Stimulated activated naive CD4-positive, alpha-beta T cell (primary cell): ENCODE data around the gene SH3PXD2A.
"Not testable (repeated sequence)": the region's sequence is repeated elsewhere in the genome, so short reads cannot be mapped to it uniquely, and the experiment has no call there.

Experiments
- DNase-seq, 6 experiments: peaks; one replicate each; lab custom pipeline; 2025; lab: John Stamatoyannopoulos, UW

SH3PXD2A gene

GRCh38 chr10:103833731-103834365 lies 21.5 kb downstream of the SH3PXD2A start:
- no peak for DNase-seq

- DNase-seq = no peak
Observed at GRCh38 chr10:103832806-103833205, 22.6 kb downstream of the SH3PXD2A start.

DNA sequence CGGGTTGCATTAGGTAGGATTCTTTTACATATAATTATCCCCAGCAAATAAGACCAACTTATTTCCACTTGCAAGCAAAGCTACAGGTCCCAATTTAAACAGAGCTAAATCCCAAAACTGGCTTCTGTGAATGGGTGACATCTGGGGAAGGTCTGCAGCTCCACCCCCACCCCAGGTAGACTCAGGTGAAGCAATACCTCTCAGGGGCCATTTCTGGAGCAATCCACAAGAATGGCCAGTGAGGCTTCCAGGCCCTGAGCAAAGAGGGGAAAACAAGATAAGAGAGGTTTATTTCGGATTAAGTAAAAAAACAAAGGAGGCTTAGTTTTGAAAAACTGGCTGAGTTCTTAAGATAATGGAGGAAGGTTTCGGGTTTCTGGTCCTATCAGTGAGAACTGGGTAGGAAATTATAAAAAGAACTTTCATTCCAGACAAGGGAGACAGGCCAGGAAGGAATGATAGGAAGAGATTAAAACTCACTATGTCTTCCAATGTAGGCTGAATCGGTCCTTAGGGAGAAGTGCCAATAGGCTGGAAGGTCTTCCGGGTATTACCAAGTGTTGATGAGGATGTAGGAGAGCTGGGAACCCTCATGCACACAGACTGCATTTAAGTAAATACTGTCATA lies 25.4 kb downstream of the SH3PXD2A start:
- DNase-seq = no peak

- DNase-seq = no peak
Observed at GRCh38 chr10:103829278-103829677, 26.1 kb downstream of the SH3PXD2A start.

DNA sequence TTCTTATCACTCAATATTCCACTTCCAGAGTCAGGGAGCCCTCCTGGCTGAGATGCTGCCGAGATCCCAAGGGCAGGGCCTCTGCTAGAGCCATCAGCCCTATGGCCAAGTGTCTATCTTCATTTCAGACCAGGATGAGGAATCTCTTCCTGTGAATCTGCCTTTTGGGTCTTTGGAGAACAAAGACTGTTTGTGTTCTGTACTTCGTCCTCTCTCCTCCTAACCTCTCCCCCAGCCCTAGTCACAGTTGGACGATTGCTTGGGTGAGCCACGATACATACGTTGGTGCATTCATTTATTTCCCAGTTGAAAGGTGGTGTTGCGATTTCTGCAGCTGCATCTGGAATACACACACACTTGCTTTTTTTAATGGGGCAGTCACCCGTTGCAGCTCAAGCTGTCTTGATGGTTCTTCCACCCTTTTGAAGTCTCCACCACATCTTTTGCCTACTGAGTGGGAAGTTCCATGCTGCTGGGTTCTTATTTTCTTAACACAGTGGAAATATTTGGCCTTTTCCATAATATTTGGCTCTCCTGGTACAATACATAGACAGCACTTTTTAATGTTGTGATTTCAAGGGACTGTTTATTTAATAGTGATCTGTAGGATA lies 26.7 kb downstream of the SH3PXD2A start:
- no peak for DNase-seq

GRCh38 chr10:103828107-103828506 lies 27.3 kb downstream of the SH3PXD2A start:
- no peak for DNase-seq

GRCh38 chr10:103826885-103827284 lies 28.5 kb downstream of the SH3PXD2A start:
- no peak for DNase-seq

- no peak for DNase-seq
Observed at GRCh38 chr10:103824281-103824680, 31.1 kb downstream of the SH3PXD2A start.

DNA sequence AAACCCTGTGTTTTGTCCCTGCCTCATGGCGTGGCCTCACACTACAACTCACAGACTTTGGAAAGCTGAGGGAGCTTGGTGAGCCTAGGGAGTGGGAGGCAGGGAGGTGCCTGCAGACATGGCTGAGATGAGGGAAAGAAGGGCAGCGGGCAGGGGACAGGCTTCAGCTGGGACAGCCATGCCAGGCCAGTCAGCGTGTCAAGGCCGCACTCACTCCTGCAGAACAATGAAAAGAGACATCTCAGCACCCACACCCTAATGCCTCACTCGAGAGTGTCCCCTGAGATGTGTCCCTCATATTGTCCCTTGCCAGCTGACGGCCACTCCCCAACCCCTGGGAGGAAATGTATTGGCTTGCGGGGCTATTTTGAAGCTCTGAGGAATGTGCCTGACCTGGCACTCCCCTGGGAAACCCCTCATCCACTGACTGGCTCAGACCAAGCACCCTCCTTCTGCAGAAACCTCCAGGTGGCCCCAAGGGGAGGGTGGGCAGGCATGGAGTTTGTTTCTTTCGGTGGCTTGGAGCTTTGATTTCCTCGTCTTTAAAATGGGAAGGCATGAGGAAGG lies 31.6 kb downstream of the SH3PXD2A start:
- DNase-seq = no peak

GRCh38 chr10:103822800-103823199 lies 32.6 kb downstream of the SH3PXD2A start:
- DNase-seq = no peak

DNA sequence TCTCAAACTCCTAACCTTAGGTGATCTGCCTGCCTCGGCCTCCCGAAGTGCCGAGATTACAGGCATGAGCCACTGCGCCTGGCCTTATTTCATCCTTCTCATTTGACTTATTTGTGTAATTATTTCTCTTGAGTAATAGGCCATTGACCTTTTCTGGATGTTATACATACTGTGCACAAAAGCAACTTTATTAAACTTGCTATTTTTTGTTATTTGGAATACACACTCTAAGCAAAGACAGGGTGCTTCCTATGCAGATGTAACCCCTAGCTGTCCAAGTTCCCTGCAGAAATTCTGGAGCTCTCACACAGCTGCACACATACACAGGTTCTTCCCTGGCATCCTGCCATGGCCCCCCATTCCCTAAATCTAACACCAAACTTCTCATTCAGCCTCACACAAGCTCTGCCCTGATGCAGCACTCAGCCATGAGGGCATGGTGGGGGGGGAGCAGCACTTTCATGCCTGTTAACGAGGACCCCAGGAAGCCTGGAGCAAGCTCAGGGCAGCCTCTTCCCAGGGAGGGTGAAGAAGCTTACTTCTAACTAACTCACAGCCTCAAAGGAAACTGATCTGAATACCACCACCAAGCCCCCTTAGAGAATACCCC lies 33.2 kb downstream of the SH3PXD2A start:
- DNase-seq = no peak

- DNase-seq = no peak
Observed at GRCh38 chr10:103820101-103821062, 35.0 kb downstream of the SH3PXD2A start.

- no peak for DNase-seq
Observed at GRCh38 chr10:103819493-103819892, 35.9 kb downstream of the SH3PXD2A start.

GRCh38 chr10:103818765-103819374 lies 36.5 kb downstream of the SH3PXD2A start:
- DNase-seq = no peak

DNA sequence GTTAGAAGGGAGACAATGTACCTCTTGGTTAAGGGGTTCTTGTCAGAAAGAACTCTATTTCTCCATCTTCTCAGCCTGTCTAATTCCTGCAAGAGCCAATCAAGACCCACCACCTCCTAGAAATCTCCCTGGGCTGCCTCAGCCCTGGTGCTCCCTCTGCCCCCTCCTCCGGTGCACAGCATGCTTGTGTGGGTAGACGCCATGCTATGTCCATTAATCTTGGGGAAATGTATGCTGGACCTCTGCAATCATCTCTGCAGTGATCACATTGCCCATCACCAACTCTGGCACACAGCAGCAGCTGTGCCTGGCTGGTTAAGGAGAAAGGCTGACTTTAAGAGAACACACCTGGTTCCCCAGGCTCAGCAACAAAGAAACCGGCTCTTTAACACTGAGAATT lies 37.3 kb downstream of the SH3PXD2A start:
- DNase-seq = no peak

- DNase-seq = no peak
Observed at GRCh38 chr10:103816431-103816830, 38.9 kb downstream of the SH3PXD2A start.

DNA sequence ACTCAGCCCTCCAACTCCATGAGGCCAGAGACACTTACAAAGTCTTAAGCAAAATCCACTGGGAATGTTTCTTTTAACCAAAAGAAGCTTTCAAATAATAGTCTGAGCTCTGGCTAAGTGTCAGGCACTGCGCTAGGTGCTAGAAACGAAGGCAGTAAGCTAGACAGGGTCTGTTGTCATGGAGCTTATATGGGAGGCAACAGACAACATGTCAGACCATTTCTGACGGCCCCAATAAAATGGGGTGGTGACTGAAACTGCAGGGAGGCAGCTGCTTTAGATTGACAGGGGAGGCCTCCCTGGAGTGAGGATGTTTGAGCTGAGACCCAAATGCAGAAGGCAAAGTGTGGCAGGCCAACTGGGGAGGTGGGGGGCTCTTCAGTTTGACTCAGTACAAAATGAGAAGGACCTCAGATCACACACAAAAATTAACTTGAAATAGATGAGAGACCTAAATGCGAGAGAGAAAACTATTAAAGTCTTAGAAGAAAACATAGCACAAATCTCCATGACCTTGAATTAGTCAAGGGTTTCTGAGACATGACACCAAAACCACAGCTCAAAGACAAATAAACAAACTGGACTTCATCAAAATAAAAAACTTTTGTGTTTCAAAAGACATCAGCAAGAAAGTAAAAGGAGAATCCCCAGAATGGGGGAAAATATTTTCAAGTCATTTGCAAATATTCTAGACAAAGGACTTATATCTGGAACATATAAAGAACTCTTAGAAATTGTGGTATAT lies 40.6 kb downstream of the SH3PXD2A start:
- no peak for DNase-seq

DNA sequence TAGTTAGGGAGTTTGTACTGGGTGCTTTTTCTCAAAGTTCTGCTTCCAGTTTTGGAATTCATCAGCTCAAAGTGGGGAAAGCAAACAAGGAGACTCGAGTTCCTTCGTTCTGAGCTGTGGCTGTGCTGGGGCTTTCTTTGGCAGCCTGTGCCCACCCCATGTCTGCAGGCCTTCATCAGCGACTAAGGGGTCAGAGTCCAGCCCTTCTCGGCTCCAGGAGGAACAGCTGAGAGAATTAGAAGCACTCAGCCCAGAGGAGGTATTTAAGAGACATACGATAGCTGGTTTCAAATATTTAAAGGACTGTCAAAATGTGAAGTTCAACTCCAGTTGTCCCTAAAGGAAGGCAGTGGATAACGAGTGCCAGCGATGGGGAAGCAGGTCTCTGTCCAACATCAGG lies 41.3 kb downstream of the SH3PXD2A start:
- no peak for DNase-seq

GRCh38 chr10:103813312-103813711 lies 42.1 kb downstream of the SH3PXD2A start:
- not testable (repeated sequence) for DNase-seq

- no peak for DNase-seq
Observed at GRCh38 chr10:103812432-103812831, 42.9 kb downstream of the SH3PXD2A start.
